ENCODE results near the gene TRPM2.
"Not testable (repeated sequence)": the region's sequence is repeated elsewhere in the genome, so short reads cannot be mapped to it uniquely, and the experiment has no call there.

The TRPM2 gene

GRCh38 chr21:44375281-44375651, 21.8 kb downstream of the TRPM2 start:
- DNase-seq (ENCODE audit: low read depth) = no peak

GRCh38 chr21:44375761-44376241, 22.4 kb downstream of the TRPM2 start:
- no peak for DNase-seq (ENCODE audit: low read depth)

DNA sequence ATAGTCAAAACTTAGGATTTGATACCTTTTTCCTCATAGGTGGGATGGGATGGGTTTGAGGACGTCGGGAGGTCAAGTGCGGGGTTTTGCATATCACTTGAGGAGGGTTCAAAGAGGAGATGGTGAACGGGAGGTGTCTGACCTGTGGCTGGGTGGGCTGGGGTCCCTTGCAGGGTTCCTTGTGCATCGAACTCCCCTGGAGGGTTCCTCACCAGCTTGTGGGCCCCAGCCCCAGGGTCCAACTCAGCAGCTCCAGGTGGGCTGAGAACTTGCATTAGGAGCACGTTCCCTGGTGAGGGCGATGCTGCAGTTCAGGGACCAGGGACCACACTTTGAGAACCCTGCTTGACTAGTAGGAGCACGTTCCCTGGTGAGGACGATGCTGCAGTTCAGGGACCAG, 23.2 kb downstream of the TRPM2 start:
- DNase-seq (ENCODE audit: low read depth) = no peak

DNA sequence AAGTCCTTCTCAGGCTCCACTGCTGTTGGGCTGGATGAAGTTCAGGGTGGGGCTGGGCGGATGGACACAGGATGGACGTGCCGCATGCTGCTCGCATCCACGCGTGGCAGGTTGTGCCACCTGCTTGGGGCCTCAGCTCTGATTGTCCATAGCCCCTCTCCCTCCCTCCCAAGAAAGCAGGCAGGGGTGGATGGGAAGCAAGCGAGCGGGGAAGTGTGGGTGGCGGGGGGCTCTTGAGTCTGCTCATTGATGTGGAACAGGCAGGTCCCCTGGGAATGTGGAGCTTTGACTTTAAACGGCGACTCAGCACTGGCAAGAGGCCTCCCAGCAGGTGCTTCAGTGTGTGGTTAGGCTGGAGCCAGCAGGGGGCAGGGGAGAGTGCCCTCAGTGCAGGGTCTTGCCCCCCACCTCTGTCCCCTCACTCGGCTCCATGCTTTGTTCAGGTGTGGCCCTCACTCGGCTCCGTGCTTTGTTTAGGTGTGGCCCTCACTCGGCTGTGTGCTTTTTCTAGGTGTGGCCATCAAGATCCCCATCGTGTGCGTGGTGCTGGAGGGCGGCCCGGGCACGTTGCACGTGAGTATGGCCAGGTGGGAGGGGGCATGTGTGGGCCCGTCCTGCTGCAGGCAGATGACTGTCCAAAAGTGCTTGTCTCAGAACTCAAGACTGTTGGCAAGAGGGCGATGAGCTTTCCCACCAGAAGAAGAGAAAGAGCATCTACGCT, 23.9 kb downstream of the TRPM2 start:
- DNase-seq (ENCODE audit: low read depth) = no peak

DNA sequence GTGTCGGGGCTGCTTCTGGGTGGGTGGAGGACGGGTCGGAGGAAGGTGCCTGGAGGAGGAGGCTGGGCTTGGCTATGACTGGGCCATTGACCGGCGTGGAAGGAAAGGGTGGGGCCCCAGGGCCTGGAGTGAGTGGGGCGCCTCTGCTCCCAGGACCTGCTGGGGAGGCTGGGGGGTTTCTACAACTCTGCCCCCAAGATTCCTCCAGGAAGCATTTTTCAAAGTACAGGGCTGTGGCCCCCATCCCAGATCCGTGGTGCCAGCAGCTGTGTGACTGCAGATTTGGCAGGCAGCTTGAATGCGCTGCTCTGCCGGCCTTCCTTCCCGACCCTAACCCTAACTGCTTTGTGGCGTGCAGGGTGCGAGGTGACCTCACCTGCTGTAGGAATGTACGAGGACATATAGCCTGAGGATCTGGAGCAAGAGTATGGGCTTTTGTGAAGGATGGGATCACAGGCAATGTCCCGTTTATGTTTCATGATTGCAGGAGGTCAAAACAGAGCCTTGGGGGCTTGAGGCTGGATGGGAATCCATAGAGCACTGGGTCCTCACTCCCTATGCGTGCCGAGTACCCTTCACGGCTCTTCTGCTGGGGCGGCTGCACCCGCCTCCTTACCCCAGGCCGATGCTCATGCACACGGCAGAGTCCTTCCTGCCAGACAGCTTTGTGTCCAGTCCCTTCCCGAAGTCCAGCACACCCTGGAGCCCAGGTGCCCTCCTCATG, 24.7 kb downstream of the TRPM2 start:
- no peak for DNase-seq (ENCODE audit: low read depth)

DNA sequence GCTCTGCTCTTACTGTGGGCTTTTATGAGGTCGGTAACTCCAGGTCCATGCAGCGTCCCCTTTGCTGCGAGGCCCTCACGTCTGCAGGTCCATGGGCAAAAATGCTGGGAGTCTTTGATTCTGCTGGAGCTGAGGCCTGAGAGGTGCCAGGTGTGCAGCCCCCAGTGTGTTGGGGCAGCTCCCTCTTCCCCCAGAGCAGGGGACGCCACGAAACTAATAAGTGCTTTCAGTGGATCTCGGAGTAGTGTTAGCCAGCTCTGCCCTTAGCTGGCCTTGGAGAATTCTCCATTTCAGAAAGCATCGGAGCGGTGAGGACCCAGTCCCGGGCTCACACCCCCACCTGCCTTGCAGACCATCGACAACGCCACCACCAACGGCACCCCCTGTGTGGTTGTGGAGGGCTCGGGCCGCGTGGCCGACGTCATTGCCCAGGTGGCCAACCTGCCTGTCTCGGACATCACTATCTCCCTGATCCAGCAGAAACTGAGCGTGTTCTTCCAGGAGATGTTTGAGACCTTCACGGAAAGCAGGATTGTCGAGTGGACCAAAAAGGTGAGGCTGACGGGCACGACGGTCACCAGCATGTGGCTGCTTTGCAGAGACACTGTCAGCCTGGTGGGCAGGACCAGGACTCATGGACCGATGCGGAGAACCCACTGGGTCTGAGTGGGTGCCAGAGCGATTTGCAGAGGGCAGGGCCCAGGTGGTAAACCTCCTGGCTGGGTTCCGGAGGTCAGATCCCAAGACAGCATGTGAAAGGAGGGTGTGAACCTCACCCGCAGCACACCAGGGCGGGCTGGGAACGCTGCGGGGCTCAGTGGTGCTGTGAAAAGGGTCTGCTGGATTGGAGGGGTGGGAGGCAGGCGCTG, 25.5 kb downstream of the TRPM2 start:
- DNase-seq (ENCODE audit: low read depth) = no peak

DNA sequence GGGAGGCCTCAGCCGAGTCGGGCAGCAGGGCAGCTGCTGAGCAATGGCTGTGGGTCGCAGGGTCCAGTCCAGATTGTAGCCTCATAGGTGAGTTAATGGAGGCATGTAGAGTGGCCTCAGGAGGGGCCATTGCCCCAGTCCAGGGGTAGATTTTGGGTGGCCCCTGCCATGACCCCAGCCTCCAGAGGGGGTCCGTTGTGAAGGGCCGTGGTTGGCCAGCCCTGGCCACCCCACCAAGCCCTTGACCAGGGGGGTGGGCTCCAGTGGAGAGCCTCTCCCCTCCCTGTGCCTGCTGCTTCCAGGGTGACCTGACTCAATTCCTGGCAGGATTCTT, 26.1 kb downstream of the TRPM2 start:
- DNase-seq (ENCODE audit: low read depth) = no peak

- no peak for DNase-seq (ENCODE audit: low read depth)
Observed at GRCh38 chr21:44379991-44380865, 26.8 kb downstream of the TRPM2 start.

GRCh38 chr21:44380876-44381275, 27.5 kb downstream of the TRPM2 start:
- no peak for DNase-seq (ENCODE audit: low read depth)

DNA sequence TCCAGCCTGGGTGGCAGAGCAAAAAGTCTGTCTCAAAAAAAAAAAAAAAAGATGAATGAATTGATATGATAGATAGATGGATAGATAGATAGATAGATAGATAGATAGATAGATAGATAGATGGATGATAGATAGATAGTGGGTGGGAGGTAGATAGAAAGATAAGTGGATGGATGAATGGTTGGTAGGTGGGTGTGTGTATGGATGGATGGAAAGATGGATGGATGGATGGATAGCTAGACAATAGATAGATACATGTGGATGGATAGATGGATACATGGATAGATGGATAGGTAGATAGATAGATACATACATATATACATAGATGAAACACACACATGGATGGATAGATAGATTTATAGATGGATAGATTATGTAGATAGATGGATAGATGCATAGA, 28.5 kb downstream of the TRPM2 start:
- no peak for DNase-seq (ENCODE audit: low read depth)

DNA sequence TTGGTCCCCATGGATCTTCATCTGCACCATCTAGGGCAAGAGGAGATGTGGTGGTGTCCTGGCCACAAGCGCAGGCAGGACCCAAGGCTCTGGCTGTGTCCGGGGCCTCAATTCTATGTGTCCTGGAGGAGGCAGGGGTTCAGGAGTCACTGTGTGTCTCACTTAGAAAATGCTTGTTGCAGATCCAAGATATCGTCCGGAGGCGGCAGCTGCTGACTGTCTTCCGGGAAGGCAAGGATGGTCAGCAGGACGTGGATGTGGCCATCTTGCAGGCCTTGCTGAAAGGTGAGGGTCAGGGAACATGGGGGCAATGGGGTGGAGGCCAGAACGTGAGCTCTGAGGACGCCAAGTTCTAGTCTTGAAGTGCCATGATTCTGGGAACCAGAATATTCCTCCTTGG, 29.1 kb downstream of the TRPM2 start:
- no peak for DNase-seq (ENCODE audit: low read depth)

- no peak for DNase-seq (ENCODE audit: low read depth)
Observed at GRCh38 chr21:44383216-44383615, 29.8 kb downstream of the TRPM2 start.

GRCh38 chr21:44384968-44385367, 31.5 kb downstream of the TRPM2 start:
- no peak for DNase-seq (ENCODE audit: low read depth)

DNA sequence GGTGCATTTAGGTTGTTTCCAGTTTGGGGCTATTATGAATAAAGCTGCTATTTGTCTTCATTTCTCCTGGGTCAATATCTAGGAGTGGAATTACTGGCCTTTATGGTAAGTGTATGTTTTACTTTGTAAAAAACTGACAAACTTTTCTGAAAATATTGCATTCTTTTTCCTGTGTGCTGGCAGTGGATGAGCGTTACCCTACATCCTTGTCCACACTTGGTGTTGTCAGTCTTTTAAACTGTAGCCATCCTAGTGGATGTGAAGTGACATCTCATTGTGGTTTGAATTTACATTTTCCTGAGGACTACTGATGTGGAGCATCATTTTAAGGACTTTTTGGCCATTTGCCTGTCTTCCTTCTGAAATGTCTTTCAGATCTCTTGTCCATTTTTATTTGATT, 35.9 kb downstream of the TRPM2 start:
- DNase-seq (ENCODE audit: low read depth) = no peak

DNA sequence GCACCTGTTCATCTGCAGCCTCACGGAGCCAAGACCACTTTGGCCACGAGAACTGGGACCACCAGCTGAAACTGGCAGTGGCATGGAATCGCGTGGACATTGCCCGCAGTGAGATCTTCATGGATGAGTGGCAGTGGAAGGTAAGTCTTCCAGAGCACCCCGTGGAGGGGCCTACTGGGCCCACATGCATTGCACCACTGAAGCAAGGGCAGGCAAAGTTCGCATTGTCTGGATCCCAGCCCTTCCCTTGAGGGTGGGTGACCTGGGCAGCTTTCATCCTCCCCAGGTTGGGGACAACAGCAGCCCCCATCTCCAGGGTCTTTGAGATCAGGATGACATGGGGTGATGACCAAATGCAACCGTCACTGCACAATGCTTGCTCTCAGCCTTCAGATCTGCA, 37.5 kb downstream of the TRPM2 start:
- DNase-seq (ENCODE audit: low read depth) = no peak

DNA sequence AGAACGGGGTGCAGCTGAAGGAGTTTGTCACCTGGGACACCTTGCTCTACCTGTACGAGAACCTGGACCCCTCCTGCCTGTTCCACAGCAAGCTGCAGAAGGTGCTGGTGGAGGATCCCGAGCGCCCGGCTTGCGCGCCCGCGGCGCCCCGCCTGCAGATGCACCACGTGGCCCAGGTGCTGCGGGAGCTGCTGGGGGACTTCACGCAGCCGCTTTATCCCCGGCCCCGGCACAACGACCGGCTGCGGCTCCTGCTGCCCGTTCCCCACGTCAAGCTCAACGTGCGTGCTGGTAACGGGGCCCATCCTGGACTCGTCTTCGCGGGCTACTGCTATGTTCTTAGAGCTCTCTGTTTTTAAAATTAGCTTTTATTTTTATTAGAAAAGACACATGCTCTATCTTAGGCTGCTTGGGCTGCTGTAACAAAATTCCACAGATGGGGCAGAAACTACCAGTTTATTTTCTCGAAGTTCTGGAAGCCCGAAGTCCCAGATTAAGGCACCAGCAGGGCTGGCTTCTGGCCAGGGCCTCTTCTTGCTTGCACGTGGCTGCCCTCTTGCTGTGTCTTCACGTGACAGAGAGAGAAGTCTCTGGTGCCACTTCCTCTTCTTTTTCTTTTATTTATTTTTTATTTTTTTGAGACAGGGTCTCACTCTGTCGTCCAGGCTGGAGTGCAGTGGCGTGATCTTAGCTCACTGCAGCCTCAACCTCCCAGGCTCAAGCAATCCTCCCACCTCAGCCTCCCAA, 38.1 kb downstream of the TRPM2 start:
- no peak for DNase-seq (ENCODE audit: low read depth)

- DNase-seq (ENCODE audit: low read depth) = no peak
Observed at GRCh38 chr21:44392185-44392584, 38.8 kb downstream of the TRPM2 start.

- DNase-seq (ENCODE audit: low read depth) = no peak
Observed at GRCh38 chr21:44392916-44393315, 39.5 kb downstream of the TRPM2 start.

DNA sequence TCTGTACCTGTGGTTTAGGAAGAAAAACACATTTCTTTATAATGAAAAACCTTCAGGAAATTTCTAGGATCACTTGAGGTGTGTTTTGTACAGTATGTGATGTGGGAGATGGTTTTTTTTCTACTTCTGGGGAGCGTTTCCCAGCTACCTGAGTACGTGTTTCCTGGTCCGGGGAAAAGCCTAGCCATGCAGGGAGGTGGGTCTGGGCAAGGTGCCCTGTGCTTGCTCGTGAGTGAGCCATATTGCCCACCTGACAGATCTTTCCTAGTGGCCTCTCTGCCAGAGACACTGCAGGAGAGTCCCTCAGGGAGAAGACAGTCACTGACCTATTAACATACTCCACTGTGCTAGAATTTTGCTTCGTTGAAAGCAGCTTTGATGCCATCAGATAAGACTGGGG, 41.3 kb downstream of the TRPM2 start:
- no peak for DNase-seq (ENCODE audit: low read depth)

GRCh38 chr21:44395260-44395659, 41.8 kb downstream of the TRPM2 start:
- no peak for DNase-seq (ENCODE audit: low read depth)

DNA sequence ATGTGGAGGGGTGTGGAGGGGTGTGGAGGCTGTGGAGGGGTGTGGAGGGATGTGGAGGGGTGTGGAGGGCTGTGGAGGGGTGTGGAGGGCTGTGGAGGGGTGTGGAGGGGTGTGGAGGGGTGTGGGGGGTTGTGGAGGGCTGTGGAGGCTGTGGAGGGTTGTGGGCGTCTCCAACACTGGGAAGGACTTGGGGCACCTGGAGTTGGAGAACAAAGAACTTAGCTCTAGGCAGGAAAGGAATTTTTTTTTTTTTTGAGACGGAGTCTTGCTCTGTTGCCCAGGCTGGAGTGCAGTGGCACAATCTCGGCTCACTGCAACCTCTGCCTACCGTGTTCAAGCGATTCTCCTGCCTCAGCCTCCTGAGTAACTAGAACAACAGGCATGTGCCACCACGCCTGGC, 43.4 kb downstream of the TRPM2 start:
- not testable (repeated sequence) for DNase-seq (ENCODE audit: low read depth)

Data from fibroblast of gingiva (primary cell).